Measurements from ENCODE around the gene KCNG3.

DNA sequence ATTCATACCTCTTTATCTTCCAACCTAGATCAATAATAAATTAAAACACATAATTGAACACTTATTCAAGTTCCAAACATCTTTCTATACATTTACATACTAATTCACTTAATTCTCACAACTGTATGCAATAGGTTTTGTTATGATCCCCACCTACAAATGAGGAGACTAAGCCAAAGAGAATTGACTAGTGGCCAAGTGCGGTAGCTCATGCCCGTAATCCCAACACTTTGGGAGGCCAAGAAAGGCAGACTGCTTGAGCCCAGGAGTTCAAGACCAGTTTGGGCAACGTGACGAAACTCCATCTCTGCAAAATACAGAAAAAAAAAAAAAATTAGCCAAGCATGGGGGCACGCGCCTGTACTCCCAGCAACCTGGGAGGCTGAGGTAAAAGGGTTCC lies 36.8 kb downstream of the KCNG3 start:
- TF ChIP-seq, protein P1, sequence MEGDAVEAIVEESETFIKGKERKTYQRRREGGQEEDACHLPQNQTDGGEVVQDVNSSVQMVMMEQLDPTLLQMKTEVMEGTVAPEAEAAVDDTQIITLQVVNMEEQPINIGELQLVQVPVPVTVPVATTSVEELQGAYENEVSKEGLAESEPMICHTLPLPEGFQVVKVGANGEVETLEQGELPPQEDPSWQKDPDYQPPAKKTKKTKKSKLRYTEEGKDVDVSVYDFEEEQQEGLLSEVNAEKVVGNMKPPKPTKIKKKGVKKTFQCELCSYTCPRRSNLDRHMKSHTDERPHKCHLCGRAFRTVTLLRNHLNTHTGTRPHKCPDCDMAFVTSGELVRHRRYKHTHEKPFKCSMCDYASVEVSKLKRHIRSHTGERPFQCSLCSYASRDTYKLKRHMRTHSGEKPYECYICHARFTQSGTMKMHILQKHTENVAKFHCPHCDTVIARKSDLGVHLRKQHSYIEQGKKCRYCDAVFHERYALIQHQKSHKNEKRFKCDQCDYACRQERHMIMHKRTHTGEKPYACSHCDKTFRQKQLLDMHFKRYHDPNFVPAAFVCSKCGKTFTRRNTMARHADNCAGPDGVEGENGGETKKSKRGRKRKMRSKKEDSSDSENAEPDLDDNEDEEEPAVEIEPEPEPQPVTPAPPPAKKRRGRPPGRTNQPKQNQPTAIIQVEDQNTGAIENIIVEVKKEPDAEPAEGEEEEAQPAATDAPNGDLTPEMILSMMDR (IDR thresholded peaks at IDR 0.05) = no peak
- TF ChIP-seq POLR2A (IDR thresholded peaks at IDR 0.05) = no peak
